ENCODE measurements around the gene CAMTA1.

CAMTA1 gene

GRCh38 chr1:7553042-7553690 lies 767.9 kb downstream of the CAMTA1 start:
- no peak for DNase-seq (ENCODE audit: low read depth in 2 of 2)

GRCh38 chr1:7554385-7555235 lies 769.4 kb downstream of the CAMTA1 start:
- DNase-seq (ENCODE audit: low read depth in 2 of 2) = no peak

- DNase-seq (ENCODE audit: low read depth in 2 of 2) = no peak
Measured at GRCh38 chr1:7555391-7556185, 770.3 kb downstream of the CAMTA1 start.

GRCh38 chr1:7557301-7557891 lies 772.1 kb downstream of the CAMTA1 start:
- DNase-seq (ENCODE audit: low read depth in 2 of 2) = no peak

GRCh38 chr1:7558041-7558461 lies 772.8 kb downstream of the CAMTA1 start:
- DNase-seq (ENCODE audit: low read depth in 2 of 2) = no peak

- DNase-seq (ENCODE audit: low read depth in 2 of 2) = no peak
Measured at GRCh38 chr1:7558481-7558880, 773.2 kb downstream of the CAMTA1 start.

- DNase-seq (ENCODE audit: low read depth in 2 of 2) = no peak
Measured at GRCh38 chr1:7558921-7559869, 773.9 kb downstream of the CAMTA1 start.

- no peak for DNase-seq (ENCODE audit: low read depth in 2 of 2)
Measured at GRCh38 chr1:7560128-7560527, 774.9 kb downstream of the CAMTA1 start.

GRCh38 chr1:7560601-7561181 lies 775.4 kb downstream of the CAMTA1 start:
- DNase-seq (ENCODE audit: low read depth in 2 of 2) = no peak

- DNase-seq (ENCODE audit: low read depth in 2 of 2) = no peak
Measured at GRCh38 chr1:7561331-7561921, 776.2 kb downstream of the CAMTA1 start.

- DNase-seq (ENCODE audit: low read depth in 2 of 2) = no peak
Measured at GRCh38 chr1:7561936-7562728, 776.9 kb downstream of the CAMTA1 start.

GRCh38 chr1:7562729-7563605 lies 777.7 kb downstream of the CAMTA1 start:
- DNase-seq (ENCODE audit: low read depth in 2 of 2) = no peak

GRCh38 chr1:7564137-7564536 lies 778.9 kb downstream of the CAMTA1 start:
- no peak for DNase-seq (ENCODE audit: low read depth in 2 of 2)

GRCh38 chr1:7565099-7565750 lies 780.0 kb downstream of the CAMTA1 start:
- DNase-seq (ENCODE audit: low read depth in 2 of 2) = no peak

- no peak for DNase-seq (ENCODE audit: low read depth in 2 of 2)
Measured at GRCh38 chr1:7566417-7567375, 781.4 kb downstream of the CAMTA1 start.

- DNase-seq (ENCODE audit: low read depth in 2 of 2) = no peak
Measured at GRCh38 chr1:7567376-7567775, 782.1 kb downstream of the CAMTA1 start.

GRCh38 chr1:7568053-7568452 lies 782.8 kb downstream of the CAMTA1 start:
- no peak for DNase-seq (ENCODE audit: low read depth in 2 of 2)

Measured in stimulated activated CD4-positive, alpha-beta T cell treated with anti-CD3 and anti-CD28 coated beads, Interleukin-4, amount 100 ng/mL, for 48 hours (primary cell).